SK-N-SH (cell line): ENCODE data around the gene ARID1B.

ENCODE experiments used
- CTCF ChIP-seq: fragments of 200-600 bp; sonication (generic); IDR thresholded peaks from 2 replicates; pipeline ENCODE4 v1.6.1; 2017; ENCODE audit warnings: antibody characterized with exemption, mild to moderate bottlenecking, moderate library complexity
- EZH2phosphoT487 ChIP-seq: fragments of 200-600 bp; sonication (generic); IDR thresholded peaks from 2 replicates; pipeline ENCODE4 v1.6.1; 2017; ENCODE audit warnings: low read depth, mixed run types, mild to moderate bottlenecking, antibody characterized with exemption, moderate library complexity, borderline replicate concordance
- FOSL2 ChIP-seq: IDR thresholded peaks from 2 replicates; pipeline ENCODE4 v1.4.0; 2012; ENCODE audit warnings: low read depth, mild to moderate bottlenecking, moderate library complexity, borderline replicate concordance
- GABPA ChIP-seq: IDR thresholded peaks from 2 replicates; pipeline ENCODE4 v1.4.0; 2012; ENCODE audit warnings: low read depth, mild to moderate bottlenecking
- IRF3 ChIP-seq: fragments of 150-350 bp; IDR thresholded peaks from 2 replicates; pipeline ENCODE4 v1.6.1; 2016; ENCODE audit warnings: mild to moderate bottlenecking, low read depth, low read length
- MEF2A ChIP-seq: IDR thresholded peaks from 2 replicates; pipeline ENCODE4 v1.4.0; 2012; ENCODE audit warnings: low read depth, borderline replicate concordance
- POLR2AphosphoS5 ChIP-seq: IDR thresholded peaks from 2 replicates; pipeline ENCODE4 v1.6.1; 2012; ENCODE audit warnings: low read depth, low read length
- RAD21 ChIP-seq: IDR thresholded peaks from 2 replicates; pipeline ENCODE4 v1.6.1; 2012; ENCODE audit warnings: mild to moderate bottlenecking, low read length
- REST ChIP-seq: IDR thresholded peaks from 2 replicates; pipeline ENCODE4 v1.6.1; 2012; ENCODE audit warnings: mild to moderate bottlenecking, low read depth, low read length, moderate library complexity
- SMC3 ChIP-seq: IDR thresholded peaks from 2 replicates; pipeline ENCODE4 v1.6.1; 2012; ENCODE audit warnings: low read depth, low read length, improper control_type of control experiment
- TAF1 ChIP-seq: IDR thresholded peaks from 2 replicates; pipeline ENCODE4 v1.6.1; 2012; ENCODE audit warnings: low read depth, mild to moderate bottlenecking, low read length, moderate library complexity, borderline replicate concordance

- no peak for TF ChIP-seq CTCF
- no peak for TF ChIP-seq RAD21
- TF ChIP-seq MEF2A: no peak
- no peak for TF ChIP-seq TAF1
- no peak for TF ChIP-seq EZH2phosphoT487
- TF ChIP-seq SMC3: no peak
- TF ChIP-seq REST: no peak
- no peak for TF ChIP-seq IRF3
- no peak for TF ChIP-seq POLR2AphosphoS5
- no peak for TF ChIP-seq GABPA
- no peak for TF ChIP-seq FOSL2
Observed at GRCh38 chr6:156935000-156935399, 157.8 kb downstream of the ARID1B start.
